Uterus (tissue), 4 donors: ENCODE results near the gene ABLIM2. TPM values are rescaled to one million over a fixed set of nuclear protein-coding genes. Genes with fewer than 3 reads are reported as not detected.

ENCODE experiments used
- DNase-seq, 2 donors: peaks; one replicate each; pipeline ENCODE4 v3.0.0-alpha.2; 2019 to 2020
- H3K27ac ChIP-seq, 2 donors: fragments of 200-600 bp; sonication (generic); 1 replicate in 1 of 2; 2 replicates in 1 of 2; pipeline ENCODE4 v1.5.1; 2016 to 2018
- H3K27me3 ChIP-seq, 2 donors: fragments of 200-600 bp; sonication (generic); one replicate each; pipeline ENCODE4 v1.5.1; 2018 to 2019; ENCODE audit warnings: control low read depth in 1 of 2
- H3K36me3 ChIP-seq, 2 donors: fragments of 200-600 bp; sonication (generic); one replicate each; pipeline ENCODE4 v1.5.1; 2019; ENCODE audit warnings: control low read depth in 1 of 2
- H3K4me1 ChIP-seq, 2 donors: fragments of 200-600 bp; sonication (generic); one replicate each; pipeline ENCODE4 v1.5.1; 2018 to 2019; ENCODE audit warnings: control low read depth in 1 of 2
- H3K4me3 ChIP-seq, 2 donors: fragments of 200-600 bp; sonication (generic); 1 replicate in 1 of 2; 2 replicates in 1 of 2; pipeline ENCODE4 v1.5.1; 2018 to 2019; ENCODE audit warnings: mild to moderate bottlenecking in 1 of 2
- H3K9me3 ChIP-seq, 2 donors: fragments of 200-600 bp; sonication (generic); one replicate each; pipeline ENCODE4 v1.5.1; 2019; ENCODE audit warnings: control low read depth in 1 of 2
- CTCF ChIP-seq, 4 experiments: fragments of 200-600 bp in 2 of 4; fragments of 450-650 bp in 2 of 4; sonication (generic) in 2 of 4; IDR thresholded peaks; one replicate each; pipeline ENCODE4 v1.5.1; 2016 to 2019; ENCODE audit warnings: antibody characterized with exemption in 4 of 4, mild to moderate bottlenecking in 2 of 4, moderate library complexity in 1 of 4
- POLR2A ChIP-seq, 2 donors: fragments of 450-650 bp; IDR thresholded peaks; one replicate each; pipeline ENCODE4 v1.6.1; 2016; ENCODE audit warnings: antibody characterized with exemption in 2 of 2, mild to moderate bottlenecking in 1 of 2, moderate library complexity in 1 of 2
- intact Hi-C: fragments of 100-400 bp; cut with DNase I; formaldehyde crosslinking; loops from one replicate; pipeline ENCODE4 v1.15.1; 2023; ENCODE audit warnings: low total_unique reads
- total RNA-seq, 4 donors: library from RNA; depleted of rRNA in 3 of 4; stranded (reverse); fragments of >200 nt in 3 of 4; gene quantifications; one replicate each; pipeline versions ENCODE4 v1.1.0 to v1.2.4, GENCODE V29; 2014 to 2023
- donor health status: DM: yes; HTN: yes; CAD: no.

The ABLIM2 gene
- total RNA-seq, 4 donors from 2014 or later, result 0.77 to 6.0 (median 1.5) TPM

GRCh38 chr4:8110071-8110986 is 48.3 kb downstream of the ABLIM2 start:
- Histone ChIP-seq H3K27ac (no peak overlapping the region), H3K9me3 (no peaks in the 10 kb centered on the region), H3K4me3 (no peak overlapping the region), H3K27me3 (no peaks in the 10 kb centered on the region), H3K4me1 (no peaks in the 10 kb centered on the region), H3K36me3 (no peaks in the 10 kb centered on the region)
- no peak for DNase-seq
- no peak for TF ChIP-seq POLR2A (IDR thresholded peaks at IDR 0.05)
- TF ChIP-seq CTCF (IDR thresholded peaks at IDR 0.05), result no peak
- intact Hi-C loops, result no loop called here

- H3K4me3 ChIP-seq, result no peak overlapping the region
- no peaks in the 10 kb centered on the region for H3K36me3 ChIP-seq
- TF ChIP-seq POLR2A (IDR thresholded peaks at IDR 0.05), result no peak
- no peak for TF ChIP-seq CTCF (IDR thresholded peaks at IDR 0.05)
- no peaks in the 10 kb centered on the region for H3K27me3 ChIP-seq
- no peak overlapping the region for H3K27ac ChIP-seq
- no peaks in the 10 kb centered on the region for H3K4me1 ChIP-seq
- no peak for DNase-seq
- intact Hi-C loops, result no loop called here
- no peaks in the 10 kb centered on the region for H3K9me3 ChIP-seq
Measured at GRCh38 chr4:8109406-8110065, 49.1 kb downstream of the ABLIM2 start.

- no peak for DNase-seq
- intact Hi-C loops, result no loop called here
- no peaks in the 10 kb centered on the region for H3K4me1 ChIP-seq
- no peak overlapping the region for H3K4me3 ChIP-seq
- H3K27ac ChIP-seq, result no peak overlapping the region
- H3K9me3 ChIP-seq, result no peaks in the 10 kb centered on the region
- no peaks in the 10 kb centered on the region for H3K27me3 ChIP-seq
- no peaks in the 10 kb centered on the region for H3K36me3 ChIP-seq
- no peak for TF ChIP-seq POLR2A (IDR thresholded peaks at IDR 0.05)
- no peak for TF ChIP-seq CTCF (IDR thresholded peaks at IDR 0.05)
Measured at GRCh38 chr4:8108991-8109390, 49.6 kb downstream of the ABLIM2 start.

GRCh38 chr4:8108261-8108660 is 50.4 kb downstream of the ABLIM2 start:
- no peaks in the 10 kb centered on the region for H3K4me1 ChIP-seq
- intact Hi-C loops, result no loop called here
- no peaks in the 10 kb centered on the region for H3K36me3 ChIP-seq
- H3K27me3 ChIP-seq, result no peaks in the 10 kb centered on the region
- no peak for TF ChIP-seq CTCF (IDR thresholded peaks at IDR 0.05)
- TF ChIP-seq POLR2A (IDR thresholded peaks at IDR 0.05), result no peak
- no peak overlapping the region for H3K4me3 ChIP-seq
- no peaks in the 10 kb centered on the region for H3K9me3 ChIP-seq
- DNase-seq, result no peak
- H3K27ac ChIP-seq, result no peak overlapping the region

GRCh38 chr4:8107146-8107657 is 51.4 kb downstream of the ABLIM2 start:
- Histone ChIP-seq H3K27ac (no peak overlapping the region), H3K4me3 (no peak overlapping the region), H3K9me3 (no peaks in the 10 kb centered on the region), H3K27me3 (no peaks in the 10 kb centered on the region), H3K36me3 (no peaks in the 10 kb centered on the region), H3K4me1 (no peaks in the 10 kb centered on the region)
- DNase-seq, result no peak
- intact Hi-C loops, result no loop called here
- no peak for TF ChIP-seq CTCF (IDR thresholded peaks at IDR 0.05)
- TF ChIP-seq POLR2A (IDR thresholded peaks at IDR 0.05), result no peak
